GM21528 (cell line): Measurements from ENCODE around the gene KIF27.
A peak's percentile ranks its signal among the peaks of the same experiment; 100 is the strongest.
"Not testable (repeated sequence)": the region's sequence is repeated elsewhere in the genome, so short reads cannot be mapped to it uniquely, and the experiment has no call there.

ENCODE experiments used
- ATAC-seq: cut with Tn5 transposase; IDR thresholded peaks from one replicate; pipeline ENCODE4 v1.9.1; 2021; ENCODE audit warnings: mild to moderate bottlenecking, moderate library complexity; ENCODE audit not compliant: unreplicated experiment, low FRiP score

Gene KIF27

DNA sequence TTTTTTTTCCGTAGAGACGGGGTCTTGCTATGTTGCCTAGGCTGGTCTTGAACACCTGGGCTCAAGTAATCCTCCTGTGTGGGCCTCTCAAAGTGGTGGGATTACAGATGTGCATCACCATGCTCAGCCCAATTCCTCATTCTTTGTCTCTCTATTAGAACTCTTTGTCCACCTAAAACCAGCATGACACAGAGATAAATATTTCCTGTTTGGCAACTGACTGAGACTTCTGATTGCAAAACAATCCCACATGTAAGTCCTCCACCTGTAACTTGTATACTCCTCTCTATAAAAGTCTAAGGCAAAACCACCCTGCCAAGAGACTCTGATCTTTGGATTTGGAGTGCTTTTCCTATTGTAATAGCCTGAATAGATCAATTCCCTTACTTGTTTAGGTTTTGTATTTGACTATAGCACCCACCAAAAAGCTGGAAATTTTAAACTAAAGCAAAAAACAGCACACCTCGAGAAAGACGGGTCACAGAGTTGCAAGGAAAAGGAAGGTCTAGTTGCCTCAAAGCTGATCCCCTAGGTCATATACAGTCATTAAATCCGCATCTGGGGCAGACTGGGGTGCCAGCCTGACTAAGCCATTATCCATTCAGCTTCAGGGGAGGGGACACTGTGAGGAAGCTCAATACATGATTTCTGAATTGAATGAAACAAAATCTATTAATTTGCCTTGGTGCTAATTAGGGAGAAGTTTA lies 13.5 kb upstream of the KIF27 start:
- ATAC-seq = no peak

DNA sequence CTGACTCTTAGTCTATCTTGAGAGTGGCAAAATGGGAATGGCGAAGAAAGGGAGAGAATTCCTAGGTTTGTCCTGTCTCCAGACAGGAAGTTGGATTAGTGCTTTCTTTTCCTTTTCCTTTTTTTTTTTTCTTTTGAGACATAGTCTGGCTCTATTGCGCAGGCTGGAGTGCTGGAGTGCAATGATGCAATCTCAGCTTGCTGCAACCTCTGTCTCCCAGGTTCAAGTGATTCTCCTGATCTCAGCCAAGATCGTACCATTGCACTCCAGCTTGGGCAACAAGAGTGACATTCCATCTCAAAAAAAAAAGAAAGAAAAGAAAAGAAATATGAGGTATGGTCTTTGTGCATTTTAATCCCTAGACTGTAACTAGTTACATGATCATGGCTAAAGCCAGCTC lies 12.6 kb upstream of the KIF27 start:
- no peak for ATAC-seq

DNA sequence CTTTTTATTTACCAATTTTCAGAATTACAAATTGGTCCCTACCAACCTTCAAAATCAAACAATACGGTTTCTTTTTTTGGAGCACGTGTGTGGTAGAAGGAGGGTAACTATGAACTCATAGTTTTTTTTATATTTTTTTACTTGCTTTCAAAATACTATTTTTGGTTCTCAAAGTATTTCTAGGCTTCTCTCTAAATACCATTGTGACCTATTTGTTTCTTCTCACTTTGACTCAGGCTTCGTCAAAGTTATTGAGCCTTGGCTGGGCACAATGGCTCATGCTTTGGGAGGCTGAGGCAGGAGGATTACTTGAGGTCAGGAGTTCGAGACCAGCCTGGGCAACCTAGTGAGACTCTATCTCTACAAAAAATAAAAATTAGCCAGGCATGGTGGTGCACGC lies 11.6 kb upstream of the KIF27 start:
- ATAC-seq = no peak

- no peak for ATAC-seq
Observed at GRCh38 chr9:83932011-83932410, 10.8 kb upstream of the KIF27 start.

GRCh38 chr9:83930881-83931280 lies 9.6 kb upstream of the KIF27 start:
- ATAC-seq = no peak

GRCh38 chr9:83927591-83927990 lies 6.4 kb upstream of the KIF27 start:
- ATAC-seq = no peak

DNA sequence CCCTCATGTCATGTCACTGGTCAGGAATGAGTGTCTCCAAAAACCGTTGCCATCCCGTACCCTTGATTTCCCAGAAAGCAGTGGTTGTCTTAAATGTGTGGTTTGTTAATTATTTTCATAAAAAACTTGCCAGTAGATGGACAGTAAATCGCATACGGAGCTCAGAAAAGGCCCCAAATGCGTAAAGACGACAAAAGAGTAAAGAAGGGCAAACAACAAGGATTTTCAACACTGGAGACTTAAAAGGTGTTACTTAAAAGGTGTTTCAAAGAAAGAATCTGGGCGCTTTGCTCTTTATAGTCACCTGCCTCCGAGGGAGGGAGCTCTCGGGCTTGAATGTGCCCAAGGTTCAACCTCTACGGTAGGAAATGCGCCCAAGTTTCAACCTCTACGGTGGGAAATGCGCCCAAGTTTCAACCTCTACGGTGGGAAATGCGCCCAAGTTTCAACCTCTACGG lies 734 bp downstream of the KIF27 start:
- peak; percentile 30 for ATAC-seq

DNA sequence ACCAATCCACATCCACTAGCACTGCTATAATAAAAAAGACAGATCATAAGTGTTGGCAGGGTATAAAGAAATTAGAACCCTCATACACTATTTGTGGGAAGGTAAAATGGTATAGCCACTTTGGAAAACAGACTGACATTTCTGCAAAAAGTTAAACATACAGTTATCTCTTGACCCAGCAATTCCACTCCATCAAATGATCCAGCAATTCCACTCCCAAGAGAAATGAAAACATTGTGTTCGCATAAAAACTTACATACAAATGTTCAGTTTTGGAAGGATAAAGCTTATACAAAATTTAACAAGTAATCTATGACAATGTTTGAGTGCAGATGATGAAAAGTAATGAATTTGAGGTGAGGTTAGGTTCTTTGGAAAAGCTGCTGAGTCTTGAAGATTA lies 2.1 kb downstream of the KIF27 start:
- no peak for ATAC-seq

GRCh38 chr9:83912194-83912593 lies 9.0 kb downstream of the KIF27 start:
- peak; percentile 65 for ATAC-seq

- no peak for ATAC-seq
Observed at GRCh38 chr9:83906144-83906543, 15.1 kb downstream of the KIF27 start.

DNA sequence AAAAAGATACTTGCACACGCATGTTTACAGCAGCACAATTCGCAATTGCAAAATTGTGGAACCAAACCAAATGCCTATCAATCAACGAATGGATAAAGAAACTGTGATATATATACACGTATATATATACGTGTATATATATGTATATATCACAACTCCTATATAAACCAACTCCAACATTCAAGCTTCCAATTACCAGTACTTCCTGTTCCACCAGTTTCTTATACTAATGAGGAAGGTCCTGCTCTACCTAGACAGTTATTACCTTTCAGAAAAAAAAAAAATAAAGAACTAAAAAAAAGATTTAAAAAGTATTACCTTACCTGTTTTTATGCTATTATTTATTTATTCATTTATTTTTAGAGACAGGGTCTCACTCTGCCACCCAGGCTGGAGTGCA lies 20.6 kb downstream of the KIF27 start:
- ATAC-seq = not testable (repeated sequence)

- ATAC-seq = not testable (repeated sequence)
Observed at GRCh38 chr9:83894301-83894700, 26.9 kb downstream of the KIF27 start.

DNA sequence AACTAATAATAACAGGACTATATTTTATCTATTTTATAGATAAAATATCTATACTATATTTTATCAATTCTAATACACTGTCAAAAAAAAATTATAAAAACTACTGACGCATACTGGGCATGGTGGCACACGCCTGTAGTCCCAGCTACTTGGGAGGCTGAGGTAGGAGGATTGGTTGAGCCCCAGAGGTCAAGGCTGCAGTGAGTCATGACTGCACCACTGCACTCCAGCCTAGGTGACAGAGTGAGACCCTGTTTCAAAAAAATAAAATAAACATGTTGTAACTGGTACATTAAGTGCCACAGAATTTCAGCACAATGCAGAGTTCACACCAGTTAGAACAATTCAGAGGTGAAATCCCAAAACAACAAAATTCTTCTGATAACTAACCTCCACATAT lies 34.7 kb downstream of the KIF27 start:
- not testable (repeated sequence) for ATAC-seq

GRCh38 chr9:83885559-83886240 lies 35.5 kb downstream of the KIF27 start:
- ATAC-seq = not testable (repeated sequence)

DNA sequence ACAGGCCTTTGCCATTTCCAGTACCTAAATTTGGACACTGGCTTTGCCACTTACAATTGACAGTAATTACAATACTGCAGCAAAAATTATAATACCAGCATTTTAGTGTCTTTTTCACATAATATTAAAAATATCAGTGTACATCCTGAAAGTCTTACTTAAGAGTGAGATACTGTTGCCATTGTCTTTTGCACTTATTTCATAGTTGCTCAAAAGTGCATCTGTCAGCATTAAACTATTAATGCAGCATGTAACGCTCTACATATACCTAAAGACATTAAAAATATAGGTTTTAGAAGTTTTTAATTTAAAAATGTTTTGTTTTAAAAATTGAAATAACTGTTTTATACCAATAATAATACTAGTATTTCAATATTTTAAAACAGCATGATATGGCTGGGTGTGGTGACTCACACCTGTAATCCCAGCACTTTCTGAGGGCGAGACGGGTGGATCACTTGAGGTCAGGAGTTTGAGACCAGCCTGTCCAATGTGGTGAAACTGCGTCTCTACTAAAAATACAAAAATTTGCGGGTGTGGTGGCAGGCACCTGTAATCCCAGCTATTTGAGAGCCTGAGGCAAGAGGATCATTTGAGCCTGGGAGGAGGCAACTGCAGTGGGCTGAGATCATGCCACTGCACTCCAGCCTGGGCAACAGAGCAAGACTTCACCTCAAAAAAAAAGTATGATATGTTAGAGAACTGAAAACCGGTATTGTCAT lies 39.4 kb downstream of the KIF27 start:
- not testable (repeated sequence) for ATAC-seq

DNA sequence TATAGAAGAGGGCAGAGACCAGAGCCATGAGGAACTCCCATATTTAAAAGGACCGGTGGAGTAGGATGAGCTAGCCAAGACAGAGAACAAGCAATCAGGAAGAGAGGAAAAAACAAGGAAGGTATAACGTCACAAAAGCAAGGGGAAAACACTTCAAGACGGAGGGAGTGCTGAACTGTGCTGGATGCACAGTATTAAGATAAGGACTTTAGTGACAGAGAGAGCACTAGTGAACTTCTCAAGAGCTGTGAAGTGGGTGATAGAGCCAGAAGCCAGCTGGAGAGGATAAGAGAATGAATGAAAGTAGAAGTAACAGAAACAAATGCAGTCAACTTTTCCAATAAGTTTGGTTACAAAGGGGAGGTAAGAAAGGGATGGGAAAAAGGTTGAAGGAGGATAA lies 45.7 kb downstream of the KIF27 start:
- not testable (repeated sequence) for ATAC-seq

- ATAC-seq = peak; percentile 72
Observed at GRCh38 chr9:83849895-83850294, 71.3 kb downstream of the KIF27 start.

GRCh38 chr9:83837070-83837643 lies 84.1 kb downstream of the KIF27 start:
- ATAC-seq = not testable (repeated sequence)

GRCh38 chr9:83830426-83831071 lies 90.7 kb downstream of the KIF27 start:
- ATAC-seq = not testable (repeated sequence)

GRCh38 chr9:83824986-83825623 lies 96.1 kb downstream of the KIF27 start:
- not testable (repeated sequence) for ATAC-seq
